ENCODE measurements around the gene THRSP.
A peak's percentile ranks its signal among the peaks of the same experiment; 100 is the strongest.
"Not testable (repeated sequence)": the region's sequence is repeated elsewhere in the genome, so short reads cannot be mapped to it uniquely, and the experiment has no call there.

THRSP gene

DNA sequence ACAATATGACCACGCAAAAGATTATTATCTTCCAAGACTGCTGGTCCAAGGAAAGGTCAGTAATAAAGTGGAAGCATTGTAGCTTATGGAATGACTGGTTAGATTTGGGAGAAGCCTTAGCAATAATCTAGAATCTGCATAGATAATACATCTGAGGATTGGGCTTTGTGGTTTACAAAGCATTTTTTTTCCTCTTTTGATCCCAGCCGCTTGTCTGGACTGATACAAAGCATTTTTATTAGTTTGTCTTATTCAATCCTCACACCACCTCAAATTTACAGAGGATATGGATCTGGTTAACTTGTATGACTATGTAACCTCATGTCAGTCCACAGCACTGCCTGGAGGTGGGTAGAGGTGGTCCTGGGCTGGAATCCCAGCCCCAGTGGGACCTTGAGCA lies 990 bp upstream of the THRSP start:
- DNase-seq: no peak

DNA sequence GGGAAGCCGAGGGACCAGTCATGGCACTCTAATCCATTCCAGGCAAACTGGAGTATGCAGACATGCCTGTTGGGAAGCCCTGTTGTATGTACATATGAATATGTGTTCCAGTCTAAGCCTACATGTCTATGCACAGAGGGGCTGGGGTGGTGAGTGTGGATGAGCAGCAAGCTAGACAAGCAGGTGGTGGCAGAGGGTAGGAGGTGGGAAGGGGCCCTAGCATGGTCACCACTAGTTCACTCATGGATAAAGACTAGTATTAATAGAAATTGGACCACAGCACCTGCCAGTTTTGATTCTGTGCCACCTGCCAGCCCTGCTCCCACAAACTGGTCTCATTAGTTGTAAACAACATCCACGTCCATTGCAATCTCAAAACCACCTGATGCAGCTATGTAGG lies 1.5 kb downstream of the THRSP start:
- DNase-seq: no peak

DNA sequence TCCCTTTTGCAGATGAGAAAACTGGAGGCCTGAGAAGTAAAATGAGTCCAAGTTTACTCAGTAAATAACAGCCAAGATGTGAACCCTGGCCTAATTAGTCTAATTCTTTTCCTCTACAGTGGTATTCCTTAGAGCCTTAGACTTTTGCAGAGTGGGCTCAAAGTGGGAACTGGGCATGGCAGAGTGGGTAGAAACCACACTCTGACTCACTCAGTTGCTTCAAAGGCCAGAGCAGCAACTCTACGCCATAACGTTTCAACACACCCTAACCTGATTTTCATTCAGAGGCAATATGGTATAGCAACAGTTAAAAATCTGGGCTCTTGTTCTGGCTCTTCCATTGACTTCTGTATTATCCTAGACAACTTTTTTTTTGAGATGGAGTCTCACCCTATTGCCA lies 2.8 kb downstream of the THRSP start:
- no peak for DNase-seq

DNA sequence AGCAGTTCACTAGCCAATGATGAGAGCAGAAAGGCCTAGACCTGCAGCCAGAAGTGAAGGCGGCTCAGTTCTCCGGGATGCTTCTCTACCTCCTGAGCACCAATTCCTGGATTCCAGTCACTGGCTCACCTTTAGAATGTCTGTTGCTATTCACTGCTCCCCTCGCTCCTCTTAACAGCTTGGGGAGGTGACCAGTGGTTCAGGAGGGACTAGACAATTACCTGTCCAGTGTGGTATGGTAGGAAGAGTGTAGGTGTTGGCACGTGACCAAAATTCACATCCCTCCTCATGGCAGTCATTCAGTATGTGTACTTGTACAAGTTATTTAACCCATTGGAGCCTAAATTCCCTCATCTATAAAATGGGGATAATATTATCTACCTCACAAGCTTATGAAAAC lies 4.0 kb downstream of the THRSP start:
- no peak for DNase-seq

GRCh38 chr11:78069465-78069864 lies 5.8 kb downstream of the THRSP start:
- peak in 2 of 56 donors; percentile 5 to 38 for DNase-seq

GRCh38 chr11:78070621-78071020 lies 7.0 kb downstream of the THRSP start:
- DNase-seq: peak in 1 of 56 donors; percentile 6

GRCh38 chr11:78071717-78072116 lies 8.1 kb downstream of the THRSP start:
- DNase-seq: no peak

GRCh38 chr11:78072455-78072854 lies 8.8 kb downstream of the THRSP start:
- DNase-seq: no peak

GRCh38 chr11:78074756-78075155 lies 11.1 kb downstream of the THRSP start:
- no peak for DNase-seq

DNA sequence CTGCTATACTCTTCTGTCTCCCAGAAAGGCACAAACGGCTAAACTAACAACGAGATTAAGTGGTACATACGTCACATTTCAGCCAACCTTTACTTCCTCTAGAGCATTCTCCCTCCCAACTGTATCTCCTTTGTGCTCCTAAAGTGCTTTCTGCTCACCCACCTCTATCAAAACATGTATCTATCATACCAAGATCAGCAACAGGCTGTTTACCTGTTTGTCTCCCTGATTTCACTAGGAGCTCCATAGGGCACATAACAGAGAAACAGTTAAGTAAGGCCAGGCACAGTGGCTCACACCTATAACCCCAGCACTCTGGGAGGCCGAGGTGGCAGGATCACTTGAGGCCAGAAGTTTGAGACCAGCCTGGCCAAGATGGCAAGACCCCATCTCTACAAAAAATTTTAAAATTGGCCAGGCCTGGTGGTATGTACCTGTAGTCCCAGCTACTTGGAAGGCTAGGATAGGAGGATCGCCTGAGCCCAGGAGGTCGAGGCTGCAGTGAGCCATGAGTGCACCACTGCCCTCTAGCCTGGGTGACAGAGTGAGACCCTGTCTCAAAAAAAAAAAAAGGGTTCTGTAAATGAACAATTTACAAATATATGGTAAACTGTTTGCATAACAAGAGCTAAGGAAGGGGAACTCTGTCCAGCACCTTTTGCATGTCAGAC lies 13.2 kb downstream of the THRSP start:
- no peak for DNase-seq

DNA sequence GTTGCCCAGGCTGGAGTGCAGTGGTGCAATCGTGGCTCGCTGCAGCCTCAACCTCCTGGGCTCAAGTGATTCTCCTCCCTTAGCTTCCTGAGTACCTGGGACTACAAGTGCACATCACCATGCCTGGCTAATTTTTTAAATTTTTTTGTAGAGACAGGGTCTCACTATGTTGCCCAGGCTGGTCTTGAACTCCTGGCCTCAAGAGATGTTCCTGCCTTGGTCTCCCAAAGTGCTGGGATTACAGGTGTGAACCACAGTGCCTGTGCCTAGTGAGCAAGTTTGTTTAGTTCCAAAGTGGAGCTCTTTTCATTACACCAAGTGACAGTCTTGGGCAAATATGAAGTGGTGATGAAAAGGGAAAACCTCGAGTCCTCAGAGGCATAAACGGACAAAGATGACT lies 13.9 kb downstream of the THRSP start:
- DNase-seq: not testable (repeated sequence)

DNA sequence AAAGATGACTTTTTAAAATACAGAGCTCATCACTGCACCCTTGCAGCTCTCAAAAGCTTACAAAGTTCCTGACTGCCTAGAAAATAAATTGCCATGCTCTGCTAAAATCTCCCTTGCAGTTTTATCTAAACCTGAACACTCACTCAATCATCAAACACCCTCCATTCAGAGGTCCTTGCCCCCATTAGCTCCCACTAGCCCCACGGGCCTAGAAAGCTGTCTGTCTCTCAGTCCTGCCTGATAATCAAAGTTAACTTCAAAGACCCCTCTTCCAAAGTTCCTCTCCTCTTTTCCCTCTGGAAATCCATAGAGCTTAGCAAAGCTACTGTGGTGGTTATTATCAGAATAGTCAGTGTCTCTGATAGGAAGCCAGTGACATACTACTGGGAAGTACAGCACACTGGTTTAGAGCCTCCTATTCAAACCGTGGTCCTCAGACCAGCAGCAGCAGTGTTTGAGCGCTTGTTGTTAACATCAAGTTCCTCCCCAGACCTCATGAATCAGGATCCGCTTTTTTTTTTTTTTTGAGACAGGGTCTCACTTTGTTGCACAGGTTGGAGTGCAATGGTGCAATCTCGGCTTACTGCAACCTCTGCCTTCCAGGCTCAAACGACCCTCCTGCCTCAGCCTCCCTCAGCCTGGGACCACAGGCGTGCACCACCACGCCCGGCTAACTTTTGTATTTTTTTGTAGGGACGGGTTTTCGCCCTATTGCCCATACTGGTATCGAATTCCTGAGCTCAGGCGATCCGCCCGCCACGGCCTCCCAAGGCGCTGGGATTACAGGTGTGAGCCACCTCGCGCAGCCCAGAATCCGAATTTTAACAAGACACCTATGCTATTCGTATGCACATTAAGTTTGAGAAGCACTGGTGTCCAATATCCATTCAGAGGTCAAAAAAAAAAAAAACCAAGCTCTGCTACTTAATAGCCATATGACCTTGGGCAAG lies 14.8 kb downstream of the THRSP start:
- DNase-seq: no peak

DNA sequence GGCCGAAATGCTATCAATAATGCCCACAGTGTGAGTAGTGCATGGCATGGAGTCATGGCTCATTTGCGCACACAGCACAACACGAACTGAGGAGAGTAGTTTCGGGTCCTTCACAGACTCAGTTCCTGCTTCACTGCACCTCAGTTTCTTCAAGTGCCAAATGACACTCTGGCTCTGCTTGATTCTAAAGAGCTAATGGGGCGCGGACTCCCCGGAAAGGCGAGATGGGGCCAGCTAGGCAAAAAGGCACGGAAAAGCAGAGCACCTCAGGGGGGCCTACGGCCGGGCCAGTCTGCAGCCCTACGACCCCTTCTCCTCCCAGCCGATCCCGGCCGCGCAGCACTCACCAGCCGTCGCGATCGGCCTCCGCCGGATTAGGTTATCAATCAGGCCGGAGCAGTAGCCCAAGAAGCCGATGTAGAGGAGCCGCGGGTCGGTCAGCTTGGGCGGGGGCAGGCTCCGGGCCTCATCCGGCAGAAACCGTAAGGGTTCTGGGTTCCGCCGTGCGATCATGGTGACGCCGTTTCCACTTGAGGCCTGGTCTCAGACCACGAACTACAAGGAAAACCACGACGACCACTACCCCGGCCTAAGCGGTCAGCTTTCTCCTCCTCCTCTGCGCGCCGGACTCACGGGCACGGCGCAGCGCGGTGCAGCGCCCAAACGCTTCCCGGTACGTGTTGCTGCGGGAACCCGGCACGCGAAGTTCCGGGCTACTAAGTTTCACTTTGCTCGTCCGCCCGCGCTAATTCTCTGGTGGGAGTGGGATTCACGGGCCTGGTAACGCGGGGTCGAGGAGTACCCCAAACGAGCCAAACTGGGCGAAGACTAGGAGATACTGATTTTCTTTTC lies 15.8 kb downstream of the THRSP start, which contains the start of gene NDUFC2:
Gene NDUFC2 (minus strand): TSS at position 631 of the 852 bp plus-strand sequence. CDS start 118 bp downstream, at position 513.
- peak in 55 of 56 donors; percentile 17 to 86 (median 68) for DNase-seq

DNA sequence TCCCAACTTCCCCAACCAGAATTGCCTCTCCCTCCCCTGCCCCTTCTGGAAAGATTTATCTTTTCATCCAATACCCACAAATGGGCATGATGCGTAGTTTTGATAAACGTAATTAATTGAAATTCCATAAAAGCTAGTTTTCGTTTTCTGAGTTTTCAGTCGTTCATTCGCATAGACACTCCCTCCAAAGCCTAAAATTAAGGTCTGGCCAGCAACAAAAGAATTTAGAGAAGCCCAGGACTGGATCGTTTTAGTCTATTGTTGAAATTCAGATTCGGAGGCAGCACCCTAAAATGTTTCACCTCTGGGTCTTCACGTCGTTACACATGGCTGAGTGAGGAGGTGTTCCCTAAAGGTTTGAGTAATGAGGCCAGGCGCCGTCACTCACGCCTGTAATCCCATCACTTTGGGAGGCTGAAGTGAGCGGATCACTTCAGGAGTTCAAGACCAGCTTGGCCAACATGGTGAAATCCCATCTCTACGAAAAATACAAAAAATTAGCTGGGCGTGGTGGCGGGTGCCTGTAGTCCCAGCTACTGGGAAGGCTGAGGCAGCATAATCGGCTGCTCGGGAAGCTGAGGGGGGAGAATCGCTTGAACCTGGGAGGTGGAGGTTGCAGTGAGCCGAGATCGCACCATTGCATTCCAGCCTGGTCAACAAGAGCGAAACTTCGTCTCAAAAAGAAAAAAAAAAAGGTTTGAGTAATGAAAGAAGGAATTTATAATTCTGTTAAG lies 16.6 kb downstream of the THRSP start:
- DNase-seq: peak in 1 of 56 donors; percentile 3

DNA sequence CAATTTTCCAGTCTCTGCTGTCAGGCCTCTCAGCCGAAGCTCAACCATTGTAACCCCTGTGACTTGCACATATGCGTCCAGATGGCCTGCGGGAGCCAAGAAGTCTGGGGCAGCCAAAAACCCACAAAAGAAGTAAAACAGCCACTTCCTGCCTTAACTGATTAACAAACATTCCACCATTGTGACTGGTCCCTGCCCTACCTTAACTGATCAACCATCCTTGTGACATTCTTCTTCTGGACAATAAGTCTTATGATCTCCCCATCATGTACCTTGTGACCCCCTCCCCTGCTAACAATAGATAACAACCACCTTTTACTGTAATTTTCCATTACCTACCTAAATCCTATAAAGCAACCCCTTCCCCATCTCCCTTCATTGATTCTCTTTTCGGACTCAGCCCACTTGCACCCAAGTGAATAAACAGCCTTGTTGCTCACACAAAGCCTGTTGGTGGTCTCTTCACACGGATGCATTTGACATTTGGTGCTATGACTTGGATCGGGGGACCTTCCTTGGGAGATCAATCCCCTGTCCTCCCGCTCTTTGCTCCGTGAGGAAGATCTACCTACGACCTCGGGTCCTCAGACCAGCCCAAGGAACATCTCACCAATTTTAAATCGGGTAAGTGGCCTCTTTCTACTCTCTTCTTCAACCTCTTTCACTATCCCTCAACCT lies 17.3 kb downstream of the THRSP start:
- DNase-seq: no peak

- DNase-seq: no peak
Measured at GRCh38 chr11:78081583-78081982, 17.9 kb downstream of the THRSP start.

DNA sequence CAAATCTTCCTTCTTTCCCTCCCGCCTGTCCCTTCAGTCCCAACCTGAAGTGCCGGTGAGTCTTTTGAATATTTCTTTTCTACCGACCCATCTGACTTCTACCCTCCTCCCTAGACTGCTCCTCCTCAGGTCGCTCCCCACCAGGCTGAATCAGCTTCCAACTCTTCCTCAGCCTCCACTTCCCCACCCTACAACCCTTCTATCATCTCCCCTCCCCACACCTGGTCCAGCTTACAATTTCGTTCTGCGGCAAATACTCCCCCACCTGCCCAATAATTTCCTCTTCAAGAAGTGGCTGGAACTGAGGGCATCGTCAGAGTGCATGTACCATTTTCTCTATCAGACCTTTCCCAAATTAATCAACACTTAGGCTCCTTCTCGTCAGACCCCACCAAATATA lies 18.5 kb downstream of the THRSP start:
- no peak for DNase-seq

- DNase-seq: no peak
Measured at GRCh38 chr11:78083021-78083420, 19.4 kb downstream of the THRSP start.

GRCh38 chr11:78084506-78084905 lies 20.8 kb downstream of the THRSP start:
- DNase-seq: not testable (repeated sequence)

DNA sequence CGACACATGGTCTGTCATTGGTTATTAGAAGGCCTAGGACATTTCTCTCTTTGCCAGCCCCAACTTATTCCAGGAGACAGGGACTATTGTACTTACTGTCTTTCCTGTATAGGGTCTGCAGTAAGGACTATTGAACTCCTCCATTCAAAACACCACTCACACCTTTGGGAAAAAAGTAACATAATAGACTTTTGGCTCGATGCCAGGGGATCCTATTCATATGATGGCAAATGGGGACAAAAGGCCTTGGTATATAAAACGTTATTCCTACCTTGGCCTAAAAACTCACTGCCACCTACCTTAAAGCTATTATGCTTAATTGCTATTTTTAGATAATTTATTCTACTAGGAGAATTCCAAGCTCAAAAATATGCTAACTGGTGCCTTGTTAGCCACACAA lies 22.3 kb downstream of the THRSP start:
- DNase-seq: peak in 1 of 56 donors; percentile 7
